NCI-H2107 treated with DMSO at 0.1 percent for 48 hours (cell line): ENCODE results near the gene GPAM.
A peak's percentile ranks its signal among the peaks of the same experiment; 100 is the strongest.
"Not testable (repeated sequence)": the region's sequence is repeated elsewhere in the genome, so short reads cannot be mapped to it uniquely, and the experiment has no call there.

Experiments used
- DNase-seq: peaks from one replicate; lab custom pipeline; 2025; ENCODE audit not compliant: unreplicated experiment; lab: John Stamatoyannopoulos, UW

GPAM gene, protein sequence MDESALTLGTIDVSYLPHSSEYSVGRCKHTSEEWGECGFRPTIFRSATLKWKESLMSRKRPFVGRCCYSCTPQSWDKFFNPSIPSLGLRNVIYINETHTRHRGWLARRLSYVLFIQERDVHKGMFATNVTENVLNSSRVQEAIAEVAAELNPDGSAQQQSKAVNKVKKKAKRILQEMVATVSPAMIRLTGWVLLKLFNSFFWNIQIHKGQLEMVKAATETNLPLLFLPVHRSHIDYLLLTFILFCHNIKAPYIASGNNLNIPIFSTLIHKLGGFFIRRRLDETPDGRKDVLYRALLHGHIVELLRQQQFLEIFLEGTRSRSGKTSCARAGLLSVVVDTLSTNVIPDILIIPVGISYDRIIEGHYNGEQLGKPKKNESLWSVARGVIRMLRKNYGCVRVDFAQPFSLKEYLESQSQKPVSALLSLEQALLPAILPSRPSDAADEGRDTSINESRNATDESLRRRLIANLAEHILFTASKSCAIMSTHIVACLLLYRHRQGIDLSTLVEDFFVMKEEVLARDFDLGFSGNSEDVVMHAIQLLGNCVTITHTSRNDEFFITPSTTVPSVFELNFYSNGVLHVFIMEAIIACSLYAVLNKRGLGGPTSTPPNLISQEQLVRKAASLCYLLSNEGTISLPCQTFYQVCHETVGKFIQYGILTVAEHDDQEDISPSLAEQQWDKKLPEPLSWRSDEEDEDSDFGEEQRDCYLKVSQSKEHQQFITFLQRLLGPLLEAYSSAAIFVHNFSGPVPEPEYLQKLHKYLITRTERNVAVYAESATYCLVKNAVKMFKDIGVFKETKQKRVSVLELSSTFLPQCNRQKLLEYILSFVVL

DNA sequence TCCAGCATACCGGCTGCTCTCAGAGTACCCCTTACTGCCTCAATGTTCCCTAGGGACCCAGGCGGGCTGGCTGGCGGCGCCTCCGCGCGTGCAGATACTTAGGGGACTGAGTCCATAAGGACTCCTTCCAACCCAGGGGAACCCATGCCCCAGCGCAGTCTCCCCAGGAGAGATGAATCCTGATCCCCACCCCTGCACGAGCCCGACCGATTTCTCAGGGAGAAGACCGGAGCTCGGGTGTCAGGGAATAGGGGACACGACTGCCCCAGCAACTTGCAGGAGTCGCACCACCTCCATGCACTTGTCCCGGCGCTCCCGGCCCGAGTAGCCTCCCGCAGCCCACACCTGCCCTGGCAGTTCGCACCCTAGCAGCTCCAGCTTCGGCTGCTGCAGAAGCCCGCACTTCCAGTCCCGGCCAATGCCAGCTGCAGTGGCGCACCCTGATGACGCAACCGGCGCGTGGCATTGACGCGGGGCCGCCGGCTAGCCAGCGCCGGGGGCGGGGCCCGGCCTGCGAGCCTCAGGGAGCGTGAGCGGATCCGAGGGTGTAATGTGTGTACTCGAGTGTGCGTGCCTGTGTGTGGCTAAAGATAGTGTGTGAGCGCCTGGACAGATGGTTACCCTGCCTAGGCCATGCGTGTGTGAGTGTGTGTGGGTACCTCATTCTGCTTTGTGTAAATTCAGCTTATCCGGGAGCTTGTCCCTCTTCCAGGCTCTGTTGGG lies at the start of gene GPAM:
Gene GPAM (minus strand): TSS at position 437 of the 723 bp plus-strand sequence. CDS start 1,981 bp downstream, outside the sequence.
- DNase-seq, result peak; percentile 39

DNA sequence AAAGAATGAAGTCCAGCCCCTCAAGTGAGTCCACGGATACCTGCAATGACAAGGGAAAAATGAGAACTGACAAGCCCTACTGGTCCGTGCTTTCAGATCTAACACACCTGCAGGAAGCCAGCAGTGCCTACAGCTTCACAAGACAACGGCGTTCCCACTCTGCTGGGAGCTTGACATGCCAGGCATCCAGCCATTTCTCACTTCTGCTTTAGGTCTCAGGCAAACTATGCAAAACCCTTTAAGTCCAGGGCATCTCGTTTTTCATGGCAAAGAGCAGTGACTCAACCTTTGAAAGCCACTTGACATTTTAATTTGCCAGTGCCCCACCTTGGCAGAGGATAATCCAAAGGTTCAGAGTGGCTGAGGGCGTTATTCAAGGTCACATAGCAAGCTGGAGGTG lies 49.1 kb upstream of the GPAM start:
- peak; percentile 8 for DNase-seq

DNA sequence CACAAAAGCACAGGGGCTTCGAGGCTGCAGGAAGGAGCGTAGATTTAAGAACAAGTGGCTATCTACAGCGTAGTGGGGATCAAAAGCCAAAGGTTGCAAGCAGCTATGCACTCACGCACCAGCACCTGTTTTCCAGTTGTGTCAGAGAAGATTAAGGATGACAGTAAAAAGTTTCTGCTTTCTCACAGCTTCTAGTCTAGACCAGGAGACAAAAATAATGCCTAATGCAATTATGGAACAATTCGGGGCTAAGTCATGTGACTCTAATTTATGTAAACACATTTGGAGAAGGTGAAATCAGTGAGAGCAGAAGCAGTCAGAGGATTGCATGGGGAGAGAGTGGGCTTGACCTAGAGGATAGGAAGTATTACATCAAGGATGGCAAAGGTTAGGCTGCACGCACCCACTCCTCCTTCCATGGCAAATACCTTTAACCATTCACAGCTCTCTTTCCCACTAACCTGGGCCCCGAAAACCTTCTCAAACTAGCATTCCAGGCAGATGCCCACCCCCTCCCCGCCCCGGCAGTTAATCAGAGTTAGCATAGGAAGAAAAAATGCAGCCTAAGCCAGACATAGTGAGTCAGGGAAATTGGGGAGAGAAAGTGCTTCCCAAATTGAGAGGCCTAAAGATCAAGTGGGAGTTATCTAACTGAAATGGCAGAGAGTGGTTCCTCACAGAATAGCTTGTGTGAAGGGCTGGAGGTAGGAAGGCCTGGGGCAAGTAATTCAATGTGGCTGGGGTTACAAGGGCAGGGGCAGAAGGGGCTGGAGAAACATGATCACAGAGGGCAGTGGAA lies 48.2 kb upstream of the GPAM start:
- DNase-seq, result no peak

DNA sequence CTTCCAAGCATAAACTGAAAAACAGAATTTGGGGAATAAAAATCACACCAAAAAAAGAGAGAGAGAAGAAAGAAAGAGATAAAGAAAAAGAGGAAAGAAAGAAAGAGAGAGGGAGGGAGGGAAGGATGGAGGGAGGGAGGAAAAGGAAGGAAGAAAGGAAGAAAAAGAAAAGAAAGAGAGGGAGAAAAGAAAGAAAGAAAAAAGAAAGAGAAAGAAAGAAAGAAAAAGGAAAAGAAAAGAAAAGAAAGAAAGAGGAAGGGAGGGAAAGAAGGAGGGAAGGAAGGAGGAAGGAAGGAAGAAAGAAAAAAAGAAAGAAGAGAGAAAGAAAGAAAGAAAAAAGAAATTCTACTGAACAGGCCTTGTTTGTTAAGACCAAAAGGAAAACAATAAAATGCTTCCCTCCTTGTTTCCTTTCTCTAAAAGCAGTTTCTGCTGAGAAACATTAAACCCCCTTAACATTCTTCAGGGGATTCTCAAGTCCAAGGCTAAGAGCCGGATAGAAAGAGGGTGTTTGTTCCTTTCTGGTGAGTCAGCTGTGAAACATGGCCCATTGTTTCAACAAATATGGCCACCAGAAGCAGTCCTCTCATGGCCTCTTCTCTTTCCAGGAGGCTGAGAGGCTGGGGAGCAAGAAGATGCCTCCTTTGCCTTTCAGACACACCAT lies 46.9 kb upstream of the GPAM start:
- no peak for DNase-seq

DNA sequence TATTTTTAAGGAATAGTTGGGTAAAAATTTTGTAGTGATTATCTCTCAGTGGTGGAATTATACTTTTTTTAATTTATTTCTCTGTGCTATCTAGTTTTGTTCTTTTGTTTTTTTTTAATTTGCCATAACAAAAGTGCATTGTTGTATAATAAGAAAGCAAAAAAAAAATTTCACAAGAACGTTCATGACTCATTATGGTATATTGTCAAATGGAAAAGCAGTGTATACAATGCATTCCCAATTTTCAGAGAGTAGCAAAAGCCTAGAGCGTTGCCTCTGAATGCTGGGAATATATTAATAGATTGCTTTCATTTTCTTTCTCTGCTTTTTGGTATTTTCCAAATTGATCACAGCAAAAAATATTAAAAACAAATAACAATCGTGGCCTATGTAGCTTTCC lies 46.3 kb upstream of the GPAM start:
- no peak for DNase-seq

DNA sequence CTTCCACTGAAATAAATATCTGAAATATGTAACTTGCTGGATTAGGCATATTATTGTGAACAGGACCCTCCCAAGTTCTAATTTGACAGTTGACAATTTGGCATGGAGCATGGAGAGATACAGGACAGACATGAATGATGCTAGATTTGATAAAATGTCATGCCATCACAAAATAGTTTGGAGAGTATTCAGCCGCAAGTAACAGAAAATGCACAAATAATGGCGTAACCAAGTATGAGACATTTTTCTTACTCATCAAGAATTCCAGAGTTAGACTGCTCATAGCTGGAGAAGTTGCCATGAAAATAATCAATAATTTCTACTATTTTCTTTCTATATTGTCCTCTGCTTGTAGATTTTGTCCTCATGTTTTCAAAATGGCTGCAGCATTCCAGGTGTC lies 45.5 kb upstream of the GPAM start:
- no peak for DNase-seq

DNA sequence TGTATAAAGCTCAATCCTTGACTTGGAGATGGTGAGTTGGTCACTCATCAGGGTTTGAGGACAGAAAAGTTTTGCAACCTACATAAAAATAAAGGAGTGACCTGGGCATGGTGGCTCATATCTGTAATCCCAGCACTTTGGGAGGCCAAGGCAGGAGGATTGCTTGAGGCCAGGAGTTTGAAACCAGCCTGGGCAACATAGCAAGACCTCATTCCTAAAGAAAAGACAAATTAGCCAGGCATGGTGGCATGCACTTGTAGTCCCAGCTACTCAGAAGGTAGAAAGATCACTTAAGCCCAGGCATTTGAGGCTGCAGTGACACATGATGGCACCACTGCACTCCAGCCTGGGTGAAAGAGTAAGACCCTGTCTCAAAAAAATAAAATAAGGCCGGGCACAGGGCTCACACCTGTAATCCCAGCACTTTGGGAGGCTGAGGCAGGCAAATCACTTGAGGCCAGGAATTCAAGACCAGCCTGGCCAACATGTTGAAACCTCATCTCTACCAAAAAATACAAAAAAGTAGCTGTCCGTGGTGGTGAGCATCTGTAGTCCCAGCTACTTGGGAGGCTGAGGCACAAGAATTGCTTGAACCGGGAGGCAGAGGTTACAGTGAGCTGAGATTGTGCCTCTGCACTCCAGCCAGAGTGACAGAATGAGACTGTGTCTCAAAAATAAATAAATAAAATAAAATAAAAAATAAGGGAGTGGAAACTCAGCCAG lies 45.0 kb upstream of the GPAM start:
- not testable (repeated sequence) for DNase-seq

DNA sequence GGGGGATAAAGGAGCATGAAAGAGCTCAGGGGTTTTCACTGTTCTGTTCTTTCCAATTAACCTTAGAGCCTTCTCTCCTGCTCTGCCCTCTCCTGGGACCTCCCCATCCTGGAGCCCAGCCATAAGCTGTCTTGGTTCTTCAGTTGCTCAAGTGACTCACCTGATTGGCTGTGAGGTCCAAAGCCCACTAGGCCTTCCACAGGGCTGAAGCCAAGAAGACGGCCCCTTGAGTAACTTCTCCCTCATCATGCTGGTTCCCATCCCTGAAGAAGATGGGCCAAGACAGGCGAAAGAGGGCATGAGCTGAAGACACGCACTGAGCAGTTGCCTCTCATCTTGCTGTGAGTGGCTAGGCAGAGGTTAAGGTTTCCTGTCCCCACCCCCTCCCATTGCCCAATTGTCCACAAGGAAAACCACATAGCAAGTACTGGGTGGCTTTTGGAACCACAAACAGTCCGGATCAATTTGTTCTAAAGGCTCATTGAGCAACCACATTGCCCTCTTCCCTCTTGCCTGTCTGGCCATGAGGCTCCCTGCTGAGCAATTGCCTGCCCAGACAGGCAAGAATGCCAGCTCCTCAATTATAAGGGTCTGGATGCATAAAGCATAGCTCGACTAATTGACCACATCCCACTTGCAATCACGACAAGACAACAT lies 43.9 kb upstream of the GPAM start:
- no peak for DNase-seq

DNA sequence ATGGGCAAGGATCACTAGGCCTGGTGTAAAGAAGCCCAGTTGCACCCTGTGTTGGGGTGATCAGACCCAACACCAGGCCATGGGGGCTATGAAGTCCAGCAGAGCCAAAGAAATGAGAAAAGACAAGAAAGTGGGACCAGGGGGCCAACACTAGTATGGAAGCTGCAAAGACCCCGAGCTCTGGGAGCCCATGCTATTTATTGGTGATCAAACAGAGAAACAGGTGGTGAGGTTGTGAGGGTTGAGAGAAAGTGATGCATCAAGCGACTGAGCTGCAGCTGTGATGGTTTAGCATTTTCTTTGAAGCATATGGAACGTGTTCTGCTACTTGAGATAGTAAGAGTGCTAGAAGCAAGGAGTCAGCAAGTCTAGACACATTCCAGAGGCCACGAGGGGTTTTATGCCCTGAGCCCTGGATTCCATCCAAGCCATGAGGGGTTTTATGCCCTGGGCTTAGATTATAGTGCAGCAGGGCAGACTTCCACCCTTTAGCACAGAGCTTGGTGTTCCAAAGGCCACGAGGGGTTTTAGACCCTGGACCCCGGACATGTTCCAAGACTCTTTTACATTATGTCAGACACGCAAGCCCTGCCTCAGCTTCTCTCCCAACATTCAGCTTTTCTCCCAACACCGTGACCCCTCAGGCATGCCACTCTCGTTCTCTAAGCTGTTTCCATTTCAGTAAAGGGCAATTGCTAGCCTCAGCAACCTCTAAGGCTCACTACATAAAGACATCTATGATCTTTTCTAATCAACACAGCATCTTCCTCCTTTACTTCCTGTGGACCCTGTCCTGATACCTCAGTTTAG lies 43.1 kb upstream of the GPAM start:
- DNase-seq, result no peak

DNA sequence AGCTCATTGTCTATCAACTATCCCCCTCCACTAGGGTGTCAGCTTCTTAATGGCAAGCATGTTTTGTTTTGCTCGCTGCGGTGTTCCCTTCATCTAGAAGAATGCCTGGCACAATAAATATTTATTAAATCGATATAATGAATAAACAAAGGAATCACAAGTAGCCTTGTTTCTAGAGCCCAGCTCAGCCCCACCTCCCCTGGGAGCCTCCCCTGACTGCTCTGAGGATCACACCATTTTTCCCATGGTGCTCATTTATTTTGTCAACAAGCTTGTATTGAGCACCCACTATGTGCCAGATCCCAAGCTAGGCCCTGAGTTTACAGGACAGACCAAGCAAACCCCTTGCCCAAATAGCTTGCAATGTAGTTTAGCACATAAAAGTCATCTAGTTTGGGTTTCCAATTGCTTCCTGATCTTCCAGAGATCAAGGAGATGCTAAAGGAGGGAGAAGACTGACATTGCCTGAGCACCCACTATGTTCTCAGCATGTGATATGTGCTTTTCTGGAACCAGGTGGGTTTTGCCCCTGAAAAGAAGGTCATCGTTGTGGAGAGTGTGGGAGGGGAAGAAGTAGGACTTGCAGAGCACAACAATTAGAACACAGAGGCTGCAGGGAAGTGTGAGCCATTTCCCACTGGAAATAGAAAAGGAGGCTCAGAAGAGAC lies 42.3 kb upstream of the GPAM start:
- DNase-seq, result no peak

DNA sequence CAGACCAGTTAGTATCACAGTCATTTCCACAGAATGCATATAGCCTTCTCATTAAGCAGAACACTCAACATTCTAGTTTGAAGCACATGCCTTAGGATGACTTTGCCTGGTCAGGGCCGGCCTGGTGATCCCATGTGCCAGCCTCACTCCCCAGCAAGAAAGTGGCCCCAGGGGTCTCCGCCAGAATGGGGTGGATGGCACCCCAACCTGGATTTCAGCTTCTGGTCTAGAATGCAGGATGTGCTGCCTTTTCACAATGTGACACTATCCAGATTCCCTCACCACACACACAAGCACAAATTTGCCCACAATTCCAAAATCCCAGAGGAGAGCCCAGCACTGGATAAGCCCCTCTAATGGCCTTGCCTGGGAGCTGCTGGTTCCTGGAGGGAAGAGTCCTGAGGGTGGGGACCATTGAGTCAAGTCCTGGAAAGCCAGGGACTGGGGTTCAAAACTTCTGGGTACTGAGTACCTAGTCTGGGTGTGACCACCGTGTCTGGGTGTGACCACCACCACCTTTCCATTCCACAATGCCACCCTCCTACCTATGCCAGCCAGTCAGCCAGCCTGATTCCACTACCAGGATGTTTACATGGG lies 41.5 kb upstream of the GPAM start:
- no peak for DNase-seq

DNA sequence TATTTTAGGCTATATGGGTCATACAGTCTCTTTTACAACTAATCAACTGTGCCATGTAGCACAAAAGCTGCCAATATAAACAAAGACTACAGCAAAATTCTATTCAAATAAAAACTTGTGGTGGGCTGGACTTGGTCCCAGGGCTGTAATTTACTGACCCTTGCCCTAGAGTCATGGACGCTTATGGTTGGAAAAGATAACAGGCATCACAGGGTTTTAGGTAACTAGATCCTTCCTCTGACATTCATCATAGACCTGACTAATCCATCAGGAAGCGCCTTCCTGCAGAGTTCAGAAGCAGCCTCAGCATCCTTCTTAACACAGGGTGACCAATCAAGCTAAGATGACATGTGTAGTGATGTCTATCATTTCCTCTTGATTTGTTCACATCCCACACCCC lies 40.2 kb upstream of the GPAM start:
- no peak for DNase-seq

DNA sequence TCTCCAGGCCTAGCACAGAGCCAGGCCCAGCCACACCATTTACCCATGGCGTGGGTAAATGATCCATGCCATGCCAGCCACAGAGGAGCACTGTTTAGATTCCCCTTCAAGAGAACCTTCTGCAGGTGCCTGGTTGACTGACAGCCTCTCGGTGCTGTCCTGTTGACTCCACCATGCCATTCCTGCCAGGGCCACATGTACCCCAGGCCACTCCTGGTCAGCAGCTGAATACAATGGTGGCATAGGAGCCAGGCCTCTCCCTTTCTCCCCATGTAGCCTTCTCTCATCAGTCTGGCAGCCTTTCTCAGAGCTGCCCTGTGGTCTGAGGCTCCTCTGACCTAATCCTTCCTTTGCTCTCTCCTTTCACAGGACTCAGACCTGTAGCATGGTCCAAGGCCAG lies 39.2 kb upstream of the GPAM start:
- DNase-seq, result no peak

DNA sequence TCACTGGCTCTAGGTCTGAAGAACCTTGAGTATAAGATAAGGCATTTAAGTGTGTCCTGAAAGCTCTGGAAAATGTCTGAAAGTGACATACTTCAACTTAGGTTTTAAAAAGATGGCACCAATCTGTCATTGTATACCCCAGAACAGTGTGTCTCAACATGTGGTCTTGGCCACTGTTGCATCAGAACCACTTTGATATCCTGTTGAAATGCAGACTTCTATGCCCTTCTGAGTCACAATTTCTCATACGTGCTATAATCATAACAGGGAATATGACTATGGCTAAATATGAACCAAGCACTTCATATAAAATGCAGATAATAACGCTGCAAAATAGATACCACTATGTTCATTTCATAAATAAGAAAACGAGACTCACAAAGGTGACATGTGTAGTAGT lies 38.0 kb upstream of the GPAM start:
- DNase-seq, result no peak

DNA sequence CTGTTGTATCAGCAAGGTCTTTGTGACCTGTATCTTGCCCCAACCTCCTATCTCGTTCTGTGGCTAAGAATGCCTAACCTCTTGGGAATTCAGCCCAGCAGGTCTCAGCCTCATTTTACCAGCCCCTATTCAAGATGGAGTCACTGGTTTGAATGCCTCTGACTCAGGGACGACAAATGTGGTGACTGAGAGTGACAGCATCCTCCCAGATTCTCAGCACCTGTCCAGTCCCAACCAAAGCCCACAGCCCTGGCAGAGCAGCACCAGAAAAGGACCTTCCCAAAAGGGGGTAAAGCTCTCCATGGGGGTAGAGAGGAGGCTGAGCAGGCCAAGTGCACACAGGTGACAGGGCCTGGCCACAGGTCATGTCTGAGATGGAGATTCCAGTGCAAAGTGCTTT lies 35.4 kb upstream of the GPAM start:
- no peak for DNase-seq

DNA sequence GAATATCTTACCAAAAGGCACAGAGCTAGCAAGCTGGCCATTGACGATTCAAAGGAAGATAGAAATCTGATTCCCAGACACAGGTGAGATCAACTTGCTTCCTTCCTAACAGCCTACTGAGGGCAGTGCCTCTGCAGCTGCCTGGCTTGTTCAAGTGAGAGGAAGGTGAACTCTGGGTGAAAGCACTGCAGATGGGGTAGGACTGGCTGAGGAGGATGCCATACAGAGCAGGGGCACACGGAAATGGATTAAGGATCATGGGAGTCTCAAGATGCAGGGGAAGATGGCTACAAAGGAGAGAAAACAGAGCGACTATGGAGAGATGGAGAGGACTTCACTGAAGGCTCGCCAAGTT lies 34.4 kb upstream of the GPAM start:
- DNase-seq, result no peak

DNA sequence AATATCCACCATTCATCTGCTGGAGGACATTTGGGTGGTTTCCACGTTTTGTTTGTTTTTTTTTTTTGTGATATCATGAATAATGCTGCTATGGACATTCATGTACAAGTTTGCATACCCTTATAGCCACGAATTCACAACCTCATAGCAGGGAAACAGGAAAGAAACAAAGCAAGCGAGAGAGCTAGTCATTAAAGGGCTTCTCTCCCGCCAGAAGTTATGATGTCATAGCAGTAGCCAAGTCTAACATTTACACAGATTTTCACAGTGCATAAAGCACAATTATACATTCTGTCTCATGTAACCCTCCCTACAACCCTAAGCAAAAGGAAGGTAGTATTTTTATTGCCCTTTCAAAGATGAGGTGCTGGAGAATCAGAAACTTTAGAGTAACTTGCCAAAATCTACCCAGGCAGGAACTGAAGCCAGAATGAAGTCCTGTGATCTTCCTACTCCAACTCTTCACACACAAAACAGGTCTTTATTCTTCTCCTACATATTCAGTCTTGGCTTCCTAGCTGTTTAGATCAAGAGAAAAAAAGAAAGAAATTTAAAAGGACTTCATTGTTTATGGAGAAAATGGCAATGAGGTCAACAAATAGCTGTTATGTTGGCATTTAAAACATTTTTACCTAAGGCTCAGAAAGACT lies 33.9 kb upstream of the GPAM start:
- no peak for DNase-seq
